ENCODE data around the gene PRKCA.

The PRKCA gene

GRCh38 chr17:66459811-66460270 is 157.4 kb downstream of the PRKCA start:
- no peak for DNase-seq
- H3K36me3 ChIP-seq: no peaks in the 10 kb centered on the region
- H3K27me3 ChIP-seq: no peaks in the 10 kb centered on the region
- H3K4me3 ChIP-seq (ENCODE audit: low read depth, low read length): no peak overlapping the region
- H3K9me3 ChIP-seq: no peaks in the 10 kb centered on the region
- peaks cover 15% of the 10 kb centered on the region for H3K4me1 ChIP-seq
- TF ChIP-seq CTCF (IDR thresholded peaks at IDR 0.05; ENCODE audit: low read depth, low read length): no peak

GRCh38 chr17:66460558-66460957 is 158.1 kb downstream of the PRKCA start:
- no peak for DNase-seq
- H3K4me3 ChIP-seq (ENCODE audit: low read depth, low read length): no peak overlapping the region
- TF ChIP-seq CTCF (IDR thresholded peaks at IDR 0.05; ENCODE audit: low read depth, low read length): no peak
- H3K27me3 ChIP-seq: no peaks in the 10 kb centered on the region
- H3K9me3 ChIP-seq: no peaks in the 10 kb centered on the region
- no peaks in the 10 kb centered on the region for H3K36me3 ChIP-seq
- peaks cover 15% of the 10 kb centered on the region for H3K4me1 ChIP-seq

GRCh38 chr17:66461343-66461995 is 159.1 kb downstream of the PRKCA start:
- no peak overlapping the region for H3K4me3 ChIP-seq (ENCODE audit: low read depth, low read length)
- H3K4me1 ChIP-seq: peaks cover 15% of the 10 kb centered on the region
- no peaks in the 10 kb centered on the region for H3K9me3 ChIP-seq
- no peaks in the 10 kb centered on the region for H3K27me3 ChIP-seq
- DNase-seq: no peak
- H3K36me3 ChIP-seq: no peaks in the 10 kb centered on the region
- no peak for TF ChIP-seq CTCF (IDR thresholded peaks at IDR 0.05; ENCODE audit: low read depth, low read length)

- peaks cover 15% of the 10 kb centered on the region for H3K4me1 ChIP-seq
- TF ChIP-seq CTCF (IDR thresholded peaks at IDR 0.05; ENCODE audit: low read depth, low read length): no peak
- no peaks in the 10 kb centered on the region for H3K27me3 ChIP-seq
- H3K4me3 ChIP-seq (ENCODE audit: low read depth, low read length): no peak overlapping the region
- no peaks in the 10 kb centered on the region for H3K9me3 ChIP-seq
- DNase-seq: no peak
- H3K36me3 ChIP-seq: no peaks in the 10 kb centered on the region
Observed at GRCh38 chr17:66462010-66462409, 159.6 kb downstream of the PRKCA start.

GRCh38 chr17:66464921-66465320 is 162.5 kb downstream of the PRKCA start:
- H3K4me1 ChIP-seq: peaks cover 20% of the 10 kb centered on the region
- no peak for DNase-seq
- no peak for TF ChIP-seq CTCF (IDR thresholded peaks at IDR 0.05; ENCODE audit: low read depth, low read length)
- H3K36me3 ChIP-seq: no peaks in the 10 kb centered on the region
- H3K9me3 ChIP-seq: no peaks in the 10 kb centered on the region
- H3K27me3 ChIP-seq: no peaks in the 10 kb centered on the region
- H3K4me3 ChIP-seq (ENCODE audit: low read depth, low read length): no peak overlapping the region

- no peak for DNase-seq
- H3K9me3 ChIP-seq: no peaks in the 10 kb centered on the region
- peaks cover 20% of the 10 kb centered on the region for H3K4me1 ChIP-seq
- no peaks in the 10 kb centered on the region for H3K36me3 ChIP-seq
- no peak for TF ChIP-seq CTCF (IDR thresholded peaks at IDR 0.05; ENCODE audit: low read depth, low read length)
- no peak overlapping the region for H3K4me3 ChIP-seq (ENCODE audit: low read depth, low read length)
- no peaks in the 10 kb centered on the region for H3K27me3 ChIP-seq
Observed at GRCh38 chr17:66465701-66466100, 163.3 kb downstream of the PRKCA start.
